HG03196 (cell line): ENCODE data around the gene DUOXA2.

Experiments
- ATAC-seq: cut with Tn5 transposase; IDR thresholded peaks from one replicate; pipeline ENCODE4 v1.9.1; 2021; ENCODE audit not compliant: unreplicated experiment

The DUOXA2 gene

DNA sequence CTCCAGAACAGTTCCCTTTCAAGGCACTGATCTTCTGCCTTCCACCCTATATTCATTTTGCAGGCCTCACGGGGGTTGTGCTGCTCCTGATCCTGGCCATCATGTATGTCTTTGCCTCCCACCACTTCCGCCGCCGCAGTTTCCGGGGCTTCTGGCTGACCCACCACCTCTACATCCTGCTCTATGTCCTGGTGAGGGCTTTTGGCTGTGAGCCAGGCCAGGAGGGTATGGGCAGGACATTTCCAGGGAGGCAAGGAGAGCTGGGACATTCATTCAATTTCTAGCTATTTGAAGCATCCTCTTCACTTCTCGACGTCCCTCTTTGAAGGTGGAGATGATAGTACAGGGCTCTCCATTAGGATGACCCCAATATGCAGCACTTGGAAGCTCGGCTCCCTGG is 41.6 kb downstream of the DUOXA2 start:
- ATAC-seq: no peak

GRCh38 chr15:45156744-45157455 is 42.8 kb downstream of the DUOXA2 start:
- ATAC-seq: no peak

DNA sequence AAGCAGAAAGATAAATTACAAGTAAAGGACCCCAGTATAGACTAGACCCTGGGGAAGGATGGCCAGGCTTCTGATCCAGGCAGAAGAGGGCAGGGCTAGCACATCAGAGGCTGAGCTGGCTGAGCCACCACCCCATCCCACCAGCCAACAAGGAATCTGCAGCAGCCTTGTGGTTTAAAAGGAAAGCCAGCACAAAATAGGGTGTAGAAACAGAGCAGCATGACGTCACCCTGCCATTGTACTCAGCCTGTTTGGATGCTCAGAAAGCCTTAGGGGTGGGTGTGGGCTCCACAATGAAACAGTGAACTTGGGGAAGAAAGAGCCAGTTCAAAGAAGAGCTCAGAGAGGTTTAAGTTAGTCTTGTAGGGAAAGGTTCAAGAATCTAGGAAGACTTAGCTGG is 43.8 kb downstream of the DUOXA2 start:
- no peak for ATAC-seq

GRCh38 chr15:45161666-45162065 is 47.5 kb downstream of the DUOXA2 start:
- no peak for ATAC-seq

- no peak for ATAC-seq
These were observed 48.8 kb downstream of the DUOXA2 start for GRCh38 chr15:45162771-45163507.

- no peak for ATAC-seq
These were observed 49.4 kb downstream of the DUOXA2 start for GRCh38 chr15:45163508-45163856.

- ATAC-seq: no peak
These were observed 50.8 kb downstream of the DUOXA2 start for GRCh38 chr15:45164914-45165313.

- ATAC-seq: no peak
These were observed 51.4 kb downstream of the DUOXA2 start for GRCh38 chr15:45165536-45165935.

- ATAC-seq: peak; percentile 85
These were observed 52.9 kb downstream of the DUOXA2 start for GRCh38 chr15:45166834-45167630.

- ATAC-seq: no peak
These were observed 53.6 kb downstream of the DUOXA2 start for GRCh38 chr15:45167631-45168205.
